Measurements from ENCODE around the gene SPATA32.

DNA sequence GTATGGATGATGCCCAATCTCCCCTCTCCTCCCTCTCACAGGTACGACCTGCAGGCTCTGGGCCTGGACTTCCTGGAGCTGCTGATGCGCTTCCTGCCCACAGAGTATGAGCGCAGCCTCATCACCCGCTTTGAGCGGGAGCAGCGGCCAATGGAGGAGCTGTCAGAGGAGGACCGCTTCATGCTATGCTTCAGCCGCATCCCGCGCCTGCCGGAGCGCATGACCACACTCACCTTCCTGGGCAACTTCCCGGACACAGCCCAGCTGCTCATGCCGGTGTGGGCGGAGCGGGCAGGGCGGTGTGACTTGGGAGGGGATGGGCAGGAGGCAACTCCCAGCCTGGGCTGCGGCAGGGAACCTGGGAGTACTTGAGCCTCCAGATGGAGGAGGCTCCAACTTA, 18.1 kb downstream of the SPATA32 start:
- TF ChIP-seq, protein P1, sequence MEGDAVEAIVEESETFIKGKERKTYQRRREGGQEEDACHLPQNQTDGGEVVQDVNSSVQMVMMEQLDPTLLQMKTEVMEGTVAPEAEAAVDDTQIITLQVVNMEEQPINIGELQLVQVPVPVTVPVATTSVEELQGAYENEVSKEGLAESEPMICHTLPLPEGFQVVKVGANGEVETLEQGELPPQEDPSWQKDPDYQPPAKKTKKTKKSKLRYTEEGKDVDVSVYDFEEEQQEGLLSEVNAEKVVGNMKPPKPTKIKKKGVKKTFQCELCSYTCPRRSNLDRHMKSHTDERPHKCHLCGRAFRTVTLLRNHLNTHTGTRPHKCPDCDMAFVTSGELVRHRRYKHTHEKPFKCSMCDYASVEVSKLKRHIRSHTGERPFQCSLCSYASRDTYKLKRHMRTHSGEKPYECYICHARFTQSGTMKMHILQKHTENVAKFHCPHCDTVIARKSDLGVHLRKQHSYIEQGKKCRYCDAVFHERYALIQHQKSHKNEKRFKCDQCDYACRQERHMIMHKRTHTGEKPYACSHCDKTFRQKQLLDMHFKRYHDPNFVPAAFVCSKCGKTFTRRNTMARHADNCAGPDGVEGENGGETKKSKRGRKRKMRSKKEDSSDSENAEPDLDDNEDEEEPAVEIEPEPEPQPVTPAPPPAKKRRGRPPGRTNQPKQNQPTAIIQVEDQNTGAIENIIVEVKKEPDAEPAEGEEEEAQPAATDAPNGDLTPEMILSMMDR (IDR thresholded peaks at IDR 0.05): no peak
- TF ChIP-seq POLR2AphosphoS5 (IDR thresholded peaks at IDR 0.05): no peak
- TF ChIP-seq EP300 (IDR thresholded peaks at IDR 0.05): no peak
- no peak for TF ChIP-seq POLR2A (IDR thresholded peaks at IDR 0.05)

All from sigmoid colon (tissue), 4 donors.